Neuronal stem cell (in vitro differentiated cells): Measurements from ENCODE around the gene UBAC1.

Experiments used
- DNase-seq: peaks from one replicate; pipeline ENCODE4 v3.0.0-alpha.2; 2013; ENCODE audit warnings: low spot score
- H2AFZ ChIP-seq: one replicate; pipeline ENCODE4 v1.6.1; 2013; ENCODE audit warnings: mild to moderate bottlenecking, low read length, inconsistent platforms
- H2AK5ac ChIP-seq: 2 replicates; pipeline ENCODE4 v1.6.1; 2013; ENCODE audit warnings: low read depth, mild to moderate bottlenecking, inconsistent platforms, low read length, moderate library complexity, mixed read lengths
- H2BK120ac ChIP-seq: 2 replicates; pipeline ENCODE4 v1.6.1; 2013; ENCODE audit warnings: low read depth, mild to moderate bottlenecking, inconsistent platforms, low read length, moderate library complexity, mixed read lengths
- H2BK12ac ChIP-seq: one replicate; pipeline ENCODE4 v1.6.1; 2013; ENCODE audit warnings: low read length, inconsistent platforms
- H2BK15ac ChIP-seq: 2 replicates; pipeline ENCODE4 v1.6.1; 2013; ENCODE audit warnings: mild to moderate bottlenecking, low read length, inconsistent platforms, mixed read lengths
- H2BK5ac ChIP-seq: one replicate; pipeline ENCODE4 v1.6.1; 2013; ENCODE audit warnings: inconsistent platforms, mild to moderate bottlenecking, low read length, moderate library complexity
- H3K14ac ChIP-seq: one replicate; pipeline ENCODE4 v1.6.1; 2013; ENCODE audit warnings: low read length, inconsistent platforms
- H3K18ac ChIP-seq: 2 replicates; pipeline ENCODE4 v1.6.1; 2013; ENCODE audit warnings: low read length, inconsistent platforms
- H3K23ac ChIP-seq: 2 replicates; pipeline ENCODE4 v1.6.1; 2013; ENCODE audit warnings: low read depth, mild to moderate bottlenecking, mixed read lengths, low read length, inconsistent platforms; ENCODE audit not compliant: poor library complexity
- H3K27ac ChIP-seq: replicated peaks from 3 replicates; pipeline ENCODE4 v1.5.1; 2013; ENCODE audit warnings: low read length, inconsistent platforms
- H3K27me3 ChIP-seq, 3 experiments: 2 replicates each; pipeline ENCODE4 v1.6.1; 2013; ENCODE audit warnings: low read length in 3 of 3, mild to moderate bottlenecking in 2 of 3, inconsistent platforms in 1 of 3, low read depth in 1 of 3, mixed read lengths in 1 of 3, moderate library complexity in 1 of 3; ENCODE audit not compliant: control insufficient read depth in 3 of 3, insufficient read depth in 3 of 3
- H3K36me3 ChIP-seq, 2 donors: replicated peaks in 1 of 2; 2 replicates each; pipeline ENCODE4 v1.6.1; 2013; ENCODE audit warnings: low read length in 2 of 2; ENCODE audit not compliant: control insufficient read depth in 2 of 2, insufficient read depth in 2 of 2
- H3K4ac ChIP-seq: 2 replicates; pipeline ENCODE4 v1.6.1; 2013; ENCODE audit warnings: inconsistent platforms, mild to moderate bottlenecking, low read length, moderate library complexity
- H3K4me1 ChIP-seq, 2 donors: 1 replicate in 1 of 2; 2 replicates in 1 of 2; pipeline ENCODE4 v1.6.1; 2013; ENCODE audit warnings: low read length in 2 of 2, low read depth in 1 of 2; ENCODE audit not compliant: control insufficient read depth in 2 of 2, insufficient read depth in 1 of 2
- H3K4me2 ChIP-seq: one replicate; pipeline ENCODE4 v1.6.1; 2013; ENCODE audit warnings: mild to moderate bottlenecking, low read length, inconsistent platforms; ENCODE audit not compliant: insufficient read depth, poor library complexity, severe bottlenecking
- H3K4me3 ChIP-seq, 2 donors: 2 replicates each; pipeline ENCODE4 v1.5.1; 2013; ENCODE audit warnings: low read length in 2 of 2, mild to moderate bottlenecking in 2 of 2, inconsistent platforms in 1 of 2, moderate library complexity in 1 of 2
- H3K79me1 ChIP-seq: one replicate; pipeline ENCODE4 v1.6.1; 2013; ENCODE audit warnings: low read depth, mild to moderate bottlenecking, inconsistent platforms, low read length, moderate library complexity
- H3K9ac ChIP-seq: one replicate; pipeline ENCODE4 v1.6.1; 2013; ENCODE audit warnings: mild to moderate bottlenecking, low read depth, low read length, inconsistent platforms; ENCODE audit not compliant: poor library complexity
- H3K9me3 ChIP-seq, 2 donors: replicated peaks in 1 of 2; 2 replicates each; pipeline versions ENCODE3 to v1.6.1; 2013; ENCODE audit warnings: low read length in 2 of 2, mild to moderate bottlenecking in 2 of 2, inconsistent platforms in 1 of 2, low read depth in 1 of 2, mixed read lengths in 1 of 2, moderate library complexity in 1 of 2; ENCODE audit not compliant: control insufficient read depth in 2 of 2, insufficient read depth in 1 of 2
- H4K8ac ChIP-seq: one replicate; pipeline ENCODE4 v1.6.1; 2013; ENCODE audit warnings: low read depth, mild to moderate bottlenecking, inconsistent platforms, low read length, moderate library complexity
- H4K91ac ChIP-seq: one replicate; pipeline ENCODE4 v1.6.1; 2013; ENCODE audit warnings: low read length, low read depth, mild to moderate bottlenecking, inconsistent platforms; ENCODE audit not compliant: poor library complexity
- WGBS, 2 donors: extraction: QIAGEN DNeasy Blood & Tissue Kit; methylation state at CpG; one replicate each; pipeline ENCODE4 v1.1.7; 2013; ENCODE audit warnings: missing lambda C conversion rate in 2 of 2, mixed read lengths in 1 of 2; ENCODE audit not compliant: insufficient read length in 2 of 2, insufficient replicate concordance in 1 of 2; ENCODE audit errors: extremely low coverage in 2 of 2; 5-methylcytosine and 5-hydroxymethylcytosine counted together

UBAC1 gene

DNA sequence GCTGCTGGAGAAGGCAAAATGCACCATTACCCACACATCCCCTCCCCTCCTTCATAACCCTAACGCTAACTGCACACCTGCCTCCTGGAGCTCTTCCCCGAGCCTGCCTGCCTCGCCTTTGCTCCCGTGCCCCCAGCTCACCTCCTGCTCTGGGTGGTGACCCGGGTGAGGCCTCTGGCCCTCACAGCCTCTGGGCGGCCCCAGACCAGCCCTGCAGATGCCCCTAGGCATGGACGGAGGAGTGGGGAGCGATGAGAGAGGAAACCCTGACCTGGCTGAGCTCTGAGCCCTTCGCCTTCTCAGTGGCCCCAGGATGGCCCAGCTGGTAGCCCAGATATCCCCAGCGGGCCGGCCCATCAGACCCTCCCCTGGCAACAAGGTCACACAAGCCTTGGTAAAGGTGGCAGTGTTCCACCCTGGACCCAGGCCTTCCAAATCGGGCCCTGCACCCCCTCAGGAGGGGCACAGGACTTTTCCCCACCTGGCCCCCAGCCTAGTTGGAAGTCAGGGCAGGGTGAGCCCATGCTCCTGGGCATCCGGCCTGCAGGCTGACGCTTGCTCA lies 39.3 kb downstream of the UBAC1 start:
- H3K4me2 ChIP-seq = no peak overlapping the region
- no peak overlapping the region for H3K23ac ChIP-seq
- no peak overlapping the region for H2BK15ac ChIP-seq
- no peak overlapping the region for H3K4me3 ChIP-seq
- H2BK120ac ChIP-seq = peak overlapping the region; percentile 41
- peak overlapping the region; percentile 38 for H3K14ac ChIP-seq
- H3K27me3 ChIP-seq = no peaks in the 10 kb centered on the region
- no peak overlapping the region for H4K91ac ChIP-seq
- H3K36me3 ChIP-seq = peaks cover 0 to 3% of the 10 kb centered on the region in 2 donors
- no peak overlapping the region for H2AFZ ChIP-seq
- H2BK12ac ChIP-seq = peak overlapping the region; percentile 16
- no peak overlapping the region for H4K8ac ChIP-seq
- H3K27ac ChIP-seq = no peak overlapping the region
- H3K9ac ChIP-seq = no peak overlapping the region
- no peak for DNase-seq
- H3K79me1 ChIP-seq = no peaks in the 10 kb centered on the region
- H2AK5ac ChIP-seq = no peak overlapping the region
- peaks cover 19 to 26% of the 10 kb centered on the region in 2 donors for H3K9me3 ChIP-seq
- WGBS, 2 donors = no CpG with 5 or more reads among the region's 14 CpGs
- no peaks in the 10 kb centered on the region for H3K4me1 ChIP-seq
- no peak overlapping the region for H2BK5ac ChIP-seq
- no peak overlapping the region for H3K4ac ChIP-seq
- H3K18ac ChIP-seq = no peak overlapping the region

DNA sequence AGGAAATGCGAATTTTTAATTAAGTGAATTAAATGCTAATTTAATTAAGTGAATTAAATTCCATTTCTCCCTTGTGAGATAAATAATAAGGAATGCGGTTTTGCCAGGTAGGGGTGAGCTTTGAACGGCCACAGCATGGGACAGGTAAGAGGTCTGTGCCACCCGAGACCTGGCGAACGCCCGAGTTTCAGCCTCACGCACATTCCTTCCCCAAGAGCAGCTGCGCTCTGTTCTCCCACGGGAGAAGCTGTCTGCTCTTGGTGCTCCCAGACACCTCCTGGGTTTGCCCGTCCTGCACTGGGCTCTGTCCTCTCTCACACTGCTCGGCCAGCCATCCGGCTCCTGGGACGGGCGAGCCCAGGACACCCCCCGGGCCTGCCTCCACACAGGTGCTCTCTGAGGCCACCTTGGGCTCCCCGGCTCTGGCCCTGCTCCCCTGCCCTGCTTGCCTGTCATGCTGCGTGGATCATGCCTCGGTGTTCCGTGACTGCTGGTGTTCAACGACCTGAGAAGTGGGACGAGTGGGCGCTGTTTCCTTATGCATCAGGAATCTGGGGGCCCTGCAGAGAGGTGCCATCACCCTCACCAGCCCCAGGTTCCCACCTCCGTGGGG lies 40.1 kb downstream of the UBAC1 start:
- H4K91ac ChIP-seq = no peak overlapping the region
- no peak overlapping the region for H4K8ac ChIP-seq
- H2AFZ ChIP-seq = no peak overlapping the region
- no peaks in the 10 kb centered on the region for H3K27me3 ChIP-seq
- no peak overlapping the region for H3K9ac ChIP-seq
- H2AK5ac ChIP-seq = no peak overlapping the region
- H3K14ac ChIP-seq = no peak overlapping the region
- DNase-seq = no peak
- no CpG with 5 or more reads among the region's 24 CpGs for WGBS, 2 donors
- H2BK120ac ChIP-seq = no peak overlapping the region
- no peak overlapping the region for H3K23ac ChIP-seq
- H2BK12ac ChIP-seq = no peak overlapping the region
- peak overlapping the region; percentile 3 for H3K18ac ChIP-seq
- peak overlapping the region in 1 of 2 donors; percentile 42 for H3K4me3 ChIP-seq
- H3K4me1 ChIP-seq = no peaks in the 10 kb centered on the region
- no peak overlapping the region for H3K27ac ChIP-seq
- peaks cover 21 to 33% of the 10 kb centered on the region in 2 donors for H3K9me3 ChIP-seq
- H2BK5ac ChIP-seq = no peak overlapping the region
- H3K79me1 ChIP-seq = no peaks in the 10 kb centered on the region
- no peak overlapping the region for H2BK15ac ChIP-seq
- no peak overlapping the region for H3K4ac ChIP-seq
- H3K36me3 ChIP-seq = peaks cover 4 to 11% of the 10 kb centered on the region in 2 donors
- no peak overlapping the region for H3K4me2 ChIP-seq

DNA sequence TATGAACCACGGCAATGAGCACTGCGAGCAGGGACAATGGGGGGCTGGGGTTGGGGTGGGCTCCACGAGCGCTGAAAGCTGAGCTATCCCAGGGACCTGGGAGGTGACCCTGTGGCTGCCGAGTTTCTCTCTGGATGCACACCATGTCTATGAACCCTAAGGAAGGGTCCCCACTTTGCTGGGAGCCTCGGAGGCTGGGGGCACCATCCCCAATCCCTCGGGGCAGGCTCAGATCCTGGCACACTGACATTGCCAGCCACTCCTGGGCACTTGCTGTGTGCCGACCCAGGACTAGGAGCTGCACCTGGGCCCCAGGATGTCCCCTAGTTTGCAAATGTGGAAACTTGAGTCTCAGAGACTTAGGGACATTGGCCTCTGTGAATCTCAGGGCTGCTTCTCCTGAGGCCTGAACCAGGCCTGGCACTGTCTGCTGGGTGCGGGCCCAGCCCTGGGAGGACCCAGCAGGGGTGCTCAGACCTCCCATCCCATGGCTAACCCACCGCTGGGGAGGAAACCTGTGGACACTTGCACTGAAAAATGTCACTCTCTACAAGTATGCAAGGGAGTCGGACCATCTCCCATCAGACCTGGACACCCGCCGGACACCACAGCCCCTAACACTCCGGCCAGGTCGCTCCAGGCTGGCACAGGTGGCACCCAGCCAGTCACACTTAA lies 40.8 kb downstream of the UBAC1 start:
- WGBS, 2 donors = no CpG with 5 or more reads among the region's 15 CpGs
- DNase-seq = no peak
- H3K4ac ChIP-seq = no peak overlapping the region
- no peak overlapping the region for H2BK15ac ChIP-seq
- H3K79me1 ChIP-seq = no peaks in the 10 kb centered on the region
- peaks cover 8 to 17% of the 10 kb centered on the region in 2 donors for H3K36me3 ChIP-seq
- peak overlapping the region in 1 of 2 donors; percentile 49 for H3K4me3 ChIP-seq
- H2BK5ac ChIP-seq = peak overlapping the region; percentile 39
- no peaks in the 10 kb centered on the region for H3K27me3 ChIP-seq
- H4K8ac ChIP-seq = no peak overlapping the region
- H4K91ac ChIP-seq = no peak overlapping the region
- no peak overlapping the region for H3K14ac ChIP-seq
- H3K23ac ChIP-seq = no peak overlapping the region
- no peak overlapping the region for H3K18ac ChIP-seq
- H3K9me3 ChIP-seq = peaks cover 25 to 40% of the 10 kb centered on the region in 2 donors
- no peak overlapping the region for H2AK5ac ChIP-seq
- H2AFZ ChIP-seq = no peak overlapping the region
- no peak overlapping the region for H2BK120ac ChIP-seq
- no peak overlapping the region for H2BK12ac ChIP-seq
- no peak overlapping the region for H3K4me2 ChIP-seq
- no peaks in the 10 kb centered on the region for H3K4me1 ChIP-seq
- H3K9ac ChIP-seq = no peak overlapping the region
- no peak overlapping the region for H3K27ac ChIP-seq

DNA sequence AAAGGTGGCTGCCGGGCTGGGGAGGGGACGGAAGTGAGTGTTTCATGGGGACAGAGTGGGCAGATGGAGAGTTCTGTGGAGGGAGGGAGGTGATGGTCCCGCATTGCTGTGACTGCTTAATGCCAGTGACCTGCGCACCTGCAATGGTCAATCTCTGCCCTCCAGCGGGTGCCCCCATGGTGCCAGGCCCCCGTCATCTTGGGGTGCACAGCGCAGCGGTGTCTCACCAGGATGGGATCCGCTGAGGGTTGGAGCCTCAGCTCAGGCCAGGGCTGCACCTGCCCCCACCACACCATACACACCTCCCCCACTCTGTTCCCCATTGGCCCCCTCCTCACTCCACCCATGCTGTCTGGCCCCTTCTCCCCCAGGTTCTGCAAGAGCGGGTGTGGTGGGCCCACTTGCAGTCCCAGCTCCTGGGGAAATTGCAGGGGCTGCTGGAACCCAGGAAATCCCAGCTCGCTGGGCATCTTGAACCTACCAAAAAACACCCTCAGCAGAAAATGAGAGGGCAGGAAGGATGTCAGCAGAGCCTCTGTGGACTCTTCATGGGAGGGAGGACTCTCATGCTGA lies 41.8 kb downstream of the UBAC1 start:
- Histone ChIP-seq H3K4ac (no peak overlapping the region), H3K18ac (no peak overlapping the region), H4K91ac (no peak overlapping the region), H3K4me3 (no peak overlapping the region), H2BK15ac (no peak overlapping the region), H3K4me1 (no peaks in the 10 kb centered on the region), H3K27me3 (no peaks in the 10 kb centered on the region), H3K79me1 (no peaks in the 10 kb centered on the region), H3K27ac (no peak overlapping the region), H3K4me2 (no peak overlapping the region), H2BK12ac (no peak overlapping the region), H3K36me3 (peaks cover 18 to 27% of the 10 kb centered on the region in 2 donors), H2BK5ac (no peak overlapping the region), H3K14ac (no peak overlapping the region), H3K23ac (no peak overlapping the region), H3K9me3 (peaks cover 35 to 50% of the 10 kb centered on the region in 2 donors), H4K8ac (no peak overlapping the region), H2AK5ac (no peak overlapping the region), H2BK120ac (no peak overlapping the region), H2AFZ (no peak overlapping the region), H3K9ac (no peak overlapping the region)
- WGBS, 2 donors = no CpG with 5 or more reads among the region's 11 CpGs
- DNase-seq = no peak
